ENCODE measurements around the gene ECE2. TPM values are rescaled to one million over a fixed set of nuclear protein-coding genes. Genes with fewer than 3 reads are reported as not detected.

ECE2 gene
- total RNA-seq, 2 experiments from 2014 or later = not detected

DNA sequence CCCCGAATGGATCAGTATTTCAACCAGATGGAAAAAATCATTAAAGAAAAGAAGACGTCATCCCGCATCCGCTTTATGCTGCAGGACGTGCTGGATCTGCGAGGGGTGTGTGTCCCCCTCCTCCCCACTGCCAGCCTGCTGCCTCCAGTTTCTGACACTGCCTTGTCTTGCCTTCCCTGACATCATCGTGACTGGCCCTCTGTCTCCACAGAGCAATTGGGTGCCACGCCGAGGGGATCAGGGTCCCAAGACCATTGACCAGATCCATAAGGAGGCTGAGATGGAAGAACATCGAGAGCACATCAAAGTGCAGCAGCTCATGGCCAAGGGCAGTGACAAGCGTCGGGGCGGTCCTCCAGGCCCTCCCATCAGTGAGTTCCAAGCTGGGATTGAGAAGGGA, 49.4 kb downstream of the ECE2 start:
- no peaks in the 10 kb centered on the region for H3K27me3 ChIP-seq (ENCODE audit: control insufficient read depth in 1 of 2, insufficient read depth in 2 of 2, low read length in 2 of 2)
- CTCF ChIA-PET = no interaction called here
- peak overlapping the region; percentile 33 for H3K27ac Mint-ChIP-seq
- POLR2A ChIA-PET = interaction anchor here (1.1 kb wide), 1 partner anchor 10 kb away, joined by 3 read pairs; no protein-coding TSS in a partner anchor
- no peaks in the 10 kb centered on the region for H3K9me3 Mint-ChIP-seq
- no peaks in the 10 kb centered on the region for H3K9me3 ChIP-seq (ENCODE audit: control insufficient read depth in 1 of 2, insufficient read depth in 1 of 2, low read length in 2 of 2)
- H3K4me3 ChIP-seq (ENCODE audit: low read length) = no peak overlapping the region
- H3K4me1 ChIP-seq (ENCODE audit: insufficient read depth, low read length) = peaks cover 2% of the 10 kb centered on the region
- H3K27ac ChIP-seq (ENCODE audit: low read depth in 1 of 2, low read length in 2 of 2) = no peak overlapping the region
- TF ChIP-seq CTCF (IDR thresholded peaks at IDR 0.05) = no peak
- H3K27me3 Mint-ChIP-seq = no peaks in the 10 kb centered on the region
- intact Hi-C loops (cut with DNase I, micrococcal nuclease) = no loop called here
- H3K4me1 Mint-ChIP-seq (ENCODE audit: low read depth) = peaks cover 4% of the 10 kb centered on the region
- peaks cover 100% of the 10 kb centered on the region for H3K36me3 Mint-ChIP-seq (ENCODE audit: low read depth)
- H3K4me3 Mint-ChIP-seq = no peak overlapping the region
- DNase-seq (no peak), ATAC-seq (ENCODE audit: poor library complexity) (no peak)
- peaks cover 96% of the 10 kb centered on the region for H3K36me3 ChIP-seq (ENCODE audit: insufficient read depth, low read length)

DNA sequence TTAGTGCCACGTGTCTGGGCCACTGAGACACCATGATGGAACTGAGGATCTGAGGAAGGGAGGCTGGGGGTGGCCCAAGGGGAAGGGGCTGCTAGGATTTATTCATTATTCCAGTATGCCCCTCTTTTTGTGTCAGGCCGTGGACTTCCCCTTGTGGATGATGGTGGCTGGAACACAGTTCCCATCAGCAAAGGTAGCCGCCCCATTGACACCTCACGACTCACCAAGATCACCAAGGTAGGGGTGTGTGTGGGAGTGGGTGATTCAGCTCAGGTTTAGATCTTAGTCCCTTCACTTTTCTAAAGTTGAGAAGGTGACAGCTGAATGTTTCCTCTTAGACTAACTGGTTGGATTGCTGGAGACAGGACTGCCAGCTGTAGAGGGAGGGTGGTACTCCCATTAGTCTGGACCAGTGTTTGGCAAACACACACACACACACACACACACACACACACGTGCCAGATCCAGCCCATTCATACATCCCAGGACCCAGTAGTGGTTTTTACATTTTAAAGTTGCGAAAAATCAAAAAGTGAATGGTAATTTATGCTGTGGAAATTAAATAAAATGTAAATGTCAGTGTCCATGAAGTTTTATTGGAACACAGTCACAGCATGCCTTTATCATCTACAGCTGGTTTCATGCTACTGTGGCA, 50.0 kb downstream of the ECE2 start:
- POLR2A ChIA-PET = interaction anchor here (1.1 kb wide), 1 partner anchor 10 kb away, joined by 3 read pairs; no protein-coding TSS in a partner anchor
- ATAC-seq (ENCODE audit: poor library complexity) (no peak), DNase-seq (no peak)
- Mint-ChIP-seq H3K4me1 (ENCODE audit: low read depth) (peaks cover under 1% of the 10 kb centered on the region), H3K4me3 (no peak overlapping the region), H3K27me3 (no peaks in the 10 kb centered on the region), H3K27ac (peak overlapping the region; percentile 33), H3K9me3 (no peaks in the 10 kb centered on the region), H3K36me3 (ENCODE audit: low read depth) (peaks cover 99% of the 10 kb centered on the region)
- no peak overlapping the region for H3K4me3 ChIP-seq (ENCODE audit: low read length)
- H3K9me3 ChIP-seq (ENCODE audit: control insufficient read depth in 1 of 2, insufficient read depth in 1 of 2, low read length in 2 of 2) = no peaks in the 10 kb centered on the region
- CTCF ChIA-PET = no interaction called here
- no peaks in the 10 kb centered on the region for H3K4me1 ChIP-seq (ENCODE audit: insufficient read depth, low read length)
- H3K27ac ChIP-seq (ENCODE audit: low read depth in 1 of 2, low read length in 2 of 2) = no peak overlapping the region
- H3K27me3 ChIP-seq (ENCODE audit: control insufficient read depth in 1 of 2, insufficient read depth in 2 of 2, low read length in 2 of 2) = no peaks in the 10 kb centered on the region
- no peak for TF ChIP-seq CTCF (IDR thresholded peaks at IDR 0.05)
- H3K36me3 ChIP-seq (ENCODE audit: insufficient read depth, low read length) = peaks cover 94% of the 10 kb centered on the region
- intact Hi-C loops (cut with DNase I, micrococcal nuclease) = no loop called here

DNA sequence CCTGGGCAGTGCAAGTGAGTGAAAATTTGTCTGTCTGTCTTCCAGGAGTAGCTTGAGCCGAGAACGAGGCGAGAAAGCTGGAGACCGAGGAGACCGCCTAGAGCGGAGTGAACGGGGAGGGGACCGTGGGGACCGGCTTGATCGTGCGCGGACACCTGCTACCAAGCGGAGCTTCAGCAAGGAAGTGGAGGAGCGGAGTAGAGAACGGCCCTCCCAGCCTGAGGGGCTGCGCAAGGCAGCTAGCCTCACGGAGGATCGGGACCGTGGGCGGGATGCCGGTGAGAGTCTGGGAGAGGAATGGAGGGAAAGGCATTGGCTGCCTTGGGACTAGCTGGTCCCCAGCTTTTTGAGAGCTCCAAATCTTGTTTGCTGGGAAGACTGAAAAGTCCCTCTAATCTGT, 51.3 kb downstream of the ECE2 start:
- intact Hi-C loops (cut with DNase I, micrococcal nuclease) = no loop called here
- H3K4me1 ChIP-seq (ENCODE audit: insufficient read depth, low read length) = no peaks in the 10 kb centered on the region
- no peaks in the 10 kb centered on the region for H3K27me3 ChIP-seq (ENCODE audit: control insufficient read depth in 1 of 2, insufficient read depth in 2 of 2, low read length in 2 of 2)
- no peak for TF ChIP-seq CTCF (IDR thresholded peaks at IDR 0.05)
- no peak overlapping the region for H3K4me3 ChIP-seq (ENCODE audit: low read length)
- H3K4me3 Mint-ChIP-seq = no peak overlapping the region
- peaks cover 99% of the 10 kb centered on the region for H3K36me3 Mint-ChIP-seq (ENCODE audit: low read depth)
- H3K27me3 Mint-ChIP-seq = no peaks in the 10 kb centered on the region
- POLR2A ChIA-PET = no interaction called here
- no peaks in the 10 kb centered on the region for H3K9me3 Mint-ChIP-seq
- H3K4me1 Mint-ChIP-seq (ENCODE audit: low read depth) = no peaks in the 10 kb centered on the region
- no peak for ATAC-seq (ENCODE audit: poor library complexity)
- no peaks in the 10 kb centered on the region for H3K9me3 ChIP-seq (ENCODE audit: control insufficient read depth in 1 of 2, insufficient read depth in 1 of 2, low read length in 2 of 2)
- CTCF ChIA-PET = no interaction called here
- peaks cover 94% of the 10 kb centered on the region for H3K36me3 ChIP-seq (ENCODE audit: insufficient read depth, low read length)
- no peak for DNase-seq
- H3K27ac ChIP-seq (ENCODE audit: low read depth in 1 of 2, low read length in 2 of 2) = no peak overlapping the region
- no peak overlapping the region for H3K27ac Mint-ChIP-seq
